ENCODE results near the gene CYP1B1.

DNA sequence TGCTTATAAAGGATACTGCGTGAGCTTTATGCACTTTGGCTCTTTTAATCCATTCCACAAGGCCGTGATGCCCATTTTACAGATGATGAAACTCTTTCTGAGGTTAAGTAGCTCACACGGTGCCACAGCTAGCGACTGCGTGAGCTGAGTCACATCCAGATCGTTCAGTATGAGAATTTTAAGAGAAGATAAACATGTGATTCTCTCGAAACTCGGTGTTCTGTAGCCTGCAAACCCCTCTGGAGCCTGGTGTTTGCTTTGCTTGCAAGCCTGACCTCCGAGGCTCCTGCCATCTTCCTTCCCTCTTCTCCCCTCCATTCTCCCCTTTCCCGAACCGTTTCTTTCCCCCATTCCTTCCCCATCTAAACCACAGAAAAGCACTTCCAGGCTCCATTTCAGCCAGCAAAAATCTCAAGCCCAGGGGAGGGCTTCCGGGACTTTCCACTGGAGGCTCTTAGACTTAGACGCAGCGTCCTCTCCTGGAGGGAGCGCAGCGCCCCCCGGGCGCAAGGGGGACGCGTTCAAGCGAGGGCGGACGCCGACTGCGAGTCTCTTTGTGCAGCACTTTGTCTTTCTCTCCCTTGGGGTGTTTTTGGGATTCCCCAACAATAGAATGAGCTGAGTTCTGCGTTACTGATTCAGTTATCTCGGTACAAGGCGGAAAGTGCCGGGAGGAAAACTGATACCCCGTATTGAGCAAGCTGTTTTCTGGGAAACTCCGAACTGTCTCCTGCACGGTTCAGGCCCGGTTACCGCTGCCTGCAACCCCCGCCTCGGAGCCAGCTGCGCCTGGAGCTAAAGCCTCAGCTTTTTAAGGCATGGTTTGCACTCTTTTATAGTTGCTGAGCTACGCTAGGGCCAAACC lies 38.0 kb downstream of the CYP1B1 start:
- TF ChIP-seq POLR2A (IDR thresholded peaks at IDR 0.05) = no peak
- TF ChIP-seq, protein P1, sequence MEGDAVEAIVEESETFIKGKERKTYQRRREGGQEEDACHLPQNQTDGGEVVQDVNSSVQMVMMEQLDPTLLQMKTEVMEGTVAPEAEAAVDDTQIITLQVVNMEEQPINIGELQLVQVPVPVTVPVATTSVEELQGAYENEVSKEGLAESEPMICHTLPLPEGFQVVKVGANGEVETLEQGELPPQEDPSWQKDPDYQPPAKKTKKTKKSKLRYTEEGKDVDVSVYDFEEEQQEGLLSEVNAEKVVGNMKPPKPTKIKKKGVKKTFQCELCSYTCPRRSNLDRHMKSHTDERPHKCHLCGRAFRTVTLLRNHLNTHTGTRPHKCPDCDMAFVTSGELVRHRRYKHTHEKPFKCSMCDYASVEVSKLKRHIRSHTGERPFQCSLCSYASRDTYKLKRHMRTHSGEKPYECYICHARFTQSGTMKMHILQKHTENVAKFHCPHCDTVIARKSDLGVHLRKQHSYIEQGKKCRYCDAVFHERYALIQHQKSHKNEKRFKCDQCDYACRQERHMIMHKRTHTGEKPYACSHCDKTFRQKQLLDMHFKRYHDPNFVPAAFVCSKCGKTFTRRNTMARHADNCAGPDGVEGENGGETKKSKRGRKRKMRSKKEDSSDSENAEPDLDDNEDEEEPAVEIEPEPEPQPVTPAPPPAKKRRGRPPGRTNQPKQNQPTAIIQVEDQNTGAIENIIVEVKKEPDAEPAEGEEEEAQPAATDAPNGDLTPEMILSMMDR (IDR thresholded peaks at IDR 0.05 in 4 of 5, conservative IDR thresholded peaks at IDR 0.05 in 1 of 5) = peak in 1 of 5 experiments; percentile 28

Measured in gastrocnemius medialis (tissue), 4 donors.